Measurements from ENCODE around the gene TEX9. TPM values are rescaled to one million over a fixed set of nuclear protein-coding genes. Genes with fewer than 3 reads are reported as not detected.

Gene TEX9
- total RNA-seq, 6 donors from 2014 or later, result 1.6 to 36.4 (median 6.8) TPM

- H3K36me3 ChIP-seq, result no peaks in the 10 kb centered on the region
- no peak for TF ChIP-seq POLR2A (IDR thresholded peaks at IDR 0.05)
- TF ChIP-seq CTCF (IDR thresholded peaks at IDR 0.05), result no peak
- no peak for TF ChIP-seq EP300 (IDR thresholded peaks at IDR 0.05)
- no peak for TF ChIP-seq POLR2AphosphoS5 (IDR thresholded peaks at IDR 0.05)
- H3K27me3 ChIP-seq, result no peaks in the 10 kb centered on the region
- ATAC-seq (ENCODE audit: low FRiP score in 2 of 2), result no peak
- no peak overlapping the region for H3K27ac ChIP-seq
- H3K4me1 ChIP-seq, result no peaks in the 10 kb centered on the region
- DNase-seq, result no peak
- H3K9me3 ChIP-seq, result no peaks in the 10 kb centered on the region
- H3K4me3 ChIP-seq, result no peak overlapping the region
Measured at GRCh38 chr15:56475351-56475750, 110.1 kb downstream of the TEX9 start.

Other genes starting within 250 kb of the TEX9 start
- 10 to 100 TPM in 4 of 6 donors, 1 to 10 TPM in 2; 8.0 to 17.9 (median 12.5) TPM for gene RFX7, start 121.5 kb upstream of the TEX9 start, total RNA-seq
- 10 to 100 TPM in 1 of 6 donors, 1 to 10 TPM in 4, under 1 TPM in 1; 0.43 to 15.7 (median 3.0) TPM for gene MNS1, start 99.7 kb downstream of the TEX9 start, total RNA-seq